ENCODE measurements around the gene TEX2.

The TEX2 gene

GRCh38 chr17:64166876-64167275, 96.2 kb downstream of the TEX2 start:
- Histone ChIP-seq H3K9ac (ENCODE audit: low read length) (no peak overlapping the region), H2BK12ac (ENCODE audit: low read length in 2 of 2) (no peak overlapping the region), H4K91ac (ENCODE audit: low read length) (no peak overlapping the region), H3K4me2 (ENCODE audit: low read length, poor library complexity, severe bottlenecking) (no peak overlapping the region), H2BK15ac (ENCODE audit: low read depth, poor library complexity, severe bottlenecking) (no peak overlapping the region), H3K79me1 (replicated peaks; ENCODE audit: low read length, poor library complexity, severe bottlenecking) (no peaks in the 10 kb centered on the region), H2AFZ (ENCODE audit: low read depth, low read length) (no peak overlapping the region), H2BK5ac (ENCODE audit: low read depth, low read length, poor library complexity, severe bottlenecking) (no peak overlapping the region), H3K4ac (ENCODE audit: low read depth in 1 of 2, low read length in 2 of 2) (no peak overlapping the region), H3K18ac (ENCODE audit: low read depth in 1 of 2, low read length in 2 of 2) (no peak overlapping the region), H3K4me1 (ENCODE audit: control insufficient read depth, insufficient read depth, low read depth, low read length) (no peaks in the 10 kb centered on the region), H3K36me3 (ENCODE audit: control insufficient read depth in 1 of 2, insufficient read depth in 2 of 2, low read depth in 1 of 2, low read length in 2 of 2) (peaks cover 4 to 44% of the 10 kb centered on the region in 2 experiments), H3K27ac (ENCODE audit: low read length, poor library complexity, severe bottlenecking) (no peak overlapping the region), H3K27me3 (ENCODE audit: control insufficient read depth in 1 of 2, insufficient read depth in 1 of 2, low read length in 2 of 2) (no peaks in the 10 kb centered on the region), H2BK120ac (ENCODE audit: low read depth, low read length) (no peak overlapping the region), H2AK5ac (ENCODE audit: low read length, severe bottlenecking) (no peak overlapping the region), H3K14ac (ENCODE audit: low read length in 2 of 2) (no peak overlapping the region), H3K23ac (ENCODE audit: low read length in 2 of 2) (no peak overlapping the region), H4K8ac (ENCODE audit: low read length) (no peak overlapping the region), H3K4me3 (ENCODE audit: insufficient read depth in 1 of 2, low read depth in 1 of 2, low read length in 2 of 2) (no peak overlapping the region), H3K9me3 (ENCODE audit: control insufficient read depth, low read length) (no peaks in the 10 kb centered on the region)
- DNase-seq: no peak
- 98% methylated on average over 3 of the region's 3 CpGs for WGBS

- Histone ChIP-seq H3K9ac (ENCODE audit: low read length) (no peak overlapping the region), H3K4me1 (ENCODE audit: control insufficient read depth, insufficient read depth, low read depth, low read length) (no peaks in the 10 kb centered on the region), H3K4me3 (ENCODE audit: insufficient read depth in 1 of 2, low read depth in 1 of 2, low read length in 2 of 2) (no peak overlapping the region), H3K36me3 (ENCODE audit: control insufficient read depth in 1 of 2, insufficient read depth in 2 of 2, low read depth in 1 of 2, low read length in 2 of 2) (peaks cover 4 to 34% of the 10 kb centered on the region in 2 experiments), H3K4ac (ENCODE audit: low read depth in 1 of 2, low read length in 2 of 2) (no peak overlapping the region), H3K9me3 (ENCODE audit: control insufficient read depth, low read length) (no peaks in the 10 kb centered on the region), H3K27me3 (ENCODE audit: control insufficient read depth in 1 of 2, insufficient read depth in 1 of 2, low read length in 2 of 2) (no peaks in the 10 kb centered on the region), H3K4me2 (ENCODE audit: low read length, poor library complexity, severe bottlenecking) (no peak overlapping the region), H2BK5ac (ENCODE audit: low read depth, low read length, poor library complexity, severe bottlenecking) (no peak overlapping the region), H4K8ac (ENCODE audit: low read length) (no peak overlapping the region), H2BK12ac (ENCODE audit: low read length in 2 of 2) (no peak overlapping the region), H2AFZ (ENCODE audit: low read depth, low read length) (no peak overlapping the region), H3K79me1 (replicated peaks; ENCODE audit: low read length, poor library complexity, severe bottlenecking) (no peaks in the 10 kb centered on the region), H2AK5ac (ENCODE audit: low read length, severe bottlenecking) (no peak overlapping the region), H3K14ac (ENCODE audit: low read length in 2 of 2) (no peak overlapping the region), H2BK15ac (ENCODE audit: low read depth, poor library complexity, severe bottlenecking) (no peak overlapping the region), H2BK120ac (ENCODE audit: low read depth, low read length) (no peak overlapping the region), H3K27ac (ENCODE audit: low read length, poor library complexity, severe bottlenecking) (no peak overlapping the region), H4K91ac (ENCODE audit: low read length) (no peak overlapping the region), H3K18ac (ENCODE audit: low read depth in 1 of 2, low read length in 2 of 2) (no peak overlapping the region), H3K23ac (ENCODE audit: low read length in 2 of 2) (no peak overlapping the region)
- WGBS: 94% methylated on average over 4 of the region's 4 CpGs
- DNase-seq: no peak
These were observed 97.7 kb downstream of the TEX2 start for GRCh38 chr17:64165347-64165746.

- Histone ChIP-seq H3K4me1 (ENCODE audit: control insufficient read depth, insufficient read depth, low read depth, low read length) (no peaks in the 10 kb centered on the region), H2BK5ac (ENCODE audit: low read depth, low read length, poor library complexity, severe bottlenecking) (no peak overlapping the region), H3K9ac (ENCODE audit: low read length) (no peak overlapping the region), H4K91ac (ENCODE audit: low read length) (no peak overlapping the region), H3K79me1 (replicated peaks; ENCODE audit: low read length, poor library complexity, severe bottlenecking) (no peaks in the 10 kb centered on the region), H2AK5ac (ENCODE audit: low read length, severe bottlenecking) (no peak overlapping the region), H3K9me3 (ENCODE audit: control insufficient read depth, low read length) (no peaks in the 10 kb centered on the region), H3K36me3 (ENCODE audit: control insufficient read depth in 1 of 2, insufficient read depth in 2 of 2, low read depth in 1 of 2, low read length in 2 of 2) (peaks cover 4 to 28% of the 10 kb centered on the region in 2 experiments), H2BK12ac (ENCODE audit: low read length in 2 of 2) (no peak overlapping the region), H2BK15ac (ENCODE audit: low read depth, poor library complexity, severe bottlenecking) (no peak overlapping the region), H3K18ac (ENCODE audit: low read depth in 1 of 2, low read length in 2 of 2) (no peak overlapping the region), H3K14ac (ENCODE audit: low read length in 2 of 2) (no peak overlapping the region), H2AFZ (ENCODE audit: low read depth, low read length) (no peak overlapping the region), H3K27me3 (ENCODE audit: control insufficient read depth in 1 of 2, insufficient read depth in 1 of 2, low read length in 2 of 2) (no peaks in the 10 kb centered on the region), H3K4me2 (ENCODE audit: low read length, poor library complexity, severe bottlenecking) (no peak overlapping the region), H3K4me3 (ENCODE audit: insufficient read depth in 1 of 2, low read depth in 1 of 2, low read length in 2 of 2) (no peak overlapping the region), H3K4ac (ENCODE audit: low read depth in 1 of 2, low read length in 2 of 2) (no peak overlapping the region), H4K8ac (ENCODE audit: low read length) (no peak overlapping the region), H2BK120ac (ENCODE audit: low read depth, low read length) (no peak overlapping the region), H3K27ac (ENCODE audit: low read length, poor library complexity, severe bottlenecking) (no peak overlapping the region), H3K23ac (ENCODE audit: low read length in 2 of 2) (no peak overlapping the region)
- DNase-seq: no peak
- WGBS: 100% methylated on average over 6 of the region's 6 CpGs
These were observed 98.3 kb downstream of the TEX2 start for GRCh38 chr17:64164596-64165285.

GRCh38 chr17:64163468-64163867, 99.6 kb downstream of the TEX2 start:
- no peak overlapping the region for H2BK15ac ChIP-seq (ENCODE audit: low read depth, poor library complexity, severe bottlenecking)
- no peak overlapping the region for H3K4me3 ChIP-seq (ENCODE audit: insufficient read depth in 1 of 2, low read depth in 1 of 2, low read length in 2 of 2)
- no peak overlapping the region for H2BK5ac ChIP-seq (ENCODE audit: low read depth, low read length, poor library complexity, severe bottlenecking)
- H3K4me1 ChIP-seq (ENCODE audit: control insufficient read depth, insufficient read depth, low read depth, low read length): peaks cover 2% of the 10 kb centered on the region
- H3K9me3 ChIP-seq (ENCODE audit: control insufficient read depth, low read length): no peaks in the 10 kb centered on the region
- no peak overlapping the region for H4K8ac ChIP-seq (ENCODE audit: low read length)
- H3K4me2 ChIP-seq (ENCODE audit: low read length, poor library complexity, severe bottlenecking): no peak overlapping the region
- no peak overlapping the region for H2AK5ac ChIP-seq (ENCODE audit: low read length, severe bottlenecking)
- H2BK12ac ChIP-seq (ENCODE audit: low read length in 2 of 2): no peak overlapping the region
- H3K4ac ChIP-seq (ENCODE audit: low read depth in 1 of 2, low read length in 2 of 2): no peak overlapping the region
- H3K36me3 ChIP-seq (ENCODE audit: control insufficient read depth in 1 of 2, insufficient read depth in 2 of 2, low read depth in 1 of 2, low read length in 2 of 2): peaks cover 7 to 24% of the 10 kb centered on the region in 2 experiments
- no peak overlapping the region for H3K23ac ChIP-seq (ENCODE audit: low read length in 2 of 2)
- no peaks in the 10 kb centered on the region for H3K27me3 ChIP-seq (ENCODE audit: control insufficient read depth in 1 of 2, insufficient read depth in 1 of 2, low read length in 2 of 2)
- H3K14ac ChIP-seq (ENCODE audit: low read length in 2 of 2): no peak overlapping the region
- H2AFZ ChIP-seq (ENCODE audit: low read depth, low read length): no peak overlapping the region
- no peaks in the 10 kb centered on the region for H3K79me1 ChIP-seq (replicated peaks; ENCODE audit: low read length, poor library complexity, severe bottlenecking)
- no peak overlapping the region for H3K27ac ChIP-seq (ENCODE audit: low read length, poor library complexity, severe bottlenecking)
- H2BK120ac ChIP-seq (ENCODE audit: low read depth, low read length): no peak overlapping the region
- no peak overlapping the region for H3K18ac ChIP-seq (ENCODE audit: low read depth in 1 of 2, low read length in 2 of 2)
- H4K91ac ChIP-seq (ENCODE audit: low read length): no peak overlapping the region
- no peak for DNase-seq
- no peak overlapping the region for H3K9ac ChIP-seq (ENCODE audit: low read length)
- 96% methylated on average over 4 of the region's 6 CpGs for WGBS
